A549 (cell line): Measurements from ENCODE around the gene FGF19.

Source experiments
- CEBPB ChIP-seq, 2 experiments: fragments of >200 bp in 1 of 2; sonication (Bioruptor Twin) in 1 of 2; formaldehyde crosslinking in 1 of 2; IDR thresholded peaks; 2 replicates each; pipeline ENCODE4 v1.6.1; 2012 to 2016
- CTCF ChIP-seq: fragments of >200 bp; sonication (Bioruptor Twin); formaldehyde crosslinking; IDR thresholded peaks from 3 replicates; pipeline ENCODE4 v1.5.1; 2016
- EP300 ChIP-seq, 2 experiments: fragments of >200 bp; sonication (Bioruptor Twin); formaldehyde crosslinking; IDR thresholded peaks; 2 replicates in 1 of 2; 3 replicates in 1 of 2; pipeline ENCODE4 v1.6.1; 2016 to 2017
- NR3C1 ChIP-seq: fragments of >200 bp; sonication (Bioruptor Twin); formaldehyde crosslinking; IDR thresholded peaks from 3 replicates; pipeline ENCODE4 v1.6.1; 2017
- PHF8 ChIP-seq: fragments of 200-600 bp; sonication (generic); IDR thresholded peaks from 2 replicates; pipeline ENCODE4 v1.6.1; 2016; ENCODE audit warnings: low read depth, mild to moderate bottlenecking, antibody characterized with exemption, moderate library complexity, borderline replicate concordance
- POLR2A ChIP-seq: IDR thresholded peaks from 2 replicates; pipeline ENCODE4 v1.6.1; 2012; ENCODE audit warnings: mild to moderate bottlenecking, low read length
- RFX5 ChIP-seq: fragments of 450-650 bp; IDR thresholded peaks from 2 replicates; pipeline ENCODE4 v1.7.1; 2014; ENCODE audit warnings: antibody characterized with exemption, mild to moderate bottlenecking, moderate library complexity
- RNF2 ChIP-seq: fragments of 200-600 bp; sonication (generic); IDR thresholded peaks from 2 replicates; pipeline ENCODE4 v1.6.1; 2016; ENCODE audit warnings: low read depth, mild to moderate bottlenecking, antibody characterized with exemption, moderate library complexity, borderline replicate concordance
- USF2 ChIP-seq: fragments of 450-650 bp; IDR thresholded peaks from 2 replicates; pipeline ENCODE4 v1.6.1; 2014; ENCODE audit warnings: antibody characterized with exemption
- ZFP36 ChIP-seq: fragments of 450-650 bp; IDR thresholded peaks from 2 replicates; pipeline ENCODE4 v1.6.1; 2014; ENCODE audit warnings: borderline replicate concordance; ENCODE audit not compliant: partially characterized antibody
- TF ChIP-seq, protein P1 (sequence below): fragments of 200-600 bp; sonication (generic); IDR thresholded peaks from 2 replicates; pipeline ENCODE4 v1.6.1; 2016; ENCODE audit warnings: antibody characterized with exemption, mild to moderate bottlenecking, moderate library complexity

GRCh38 chr11:69746140-69746539 is 42.3 kb upstream of the FGF19 start:
- TF ChIP-seq RFX5 (no peak), POLR2A (no peak), NR3C1 (no peak), USF2 (no peak), CTCF (no peak), ZFP36 (no peak), PHF8 (no peak), CEBPB (IDR thresholded peaks at IDR 0.05) (no peak), EP300 (IDR thresholded peaks at IDR 0.05) (no peak), RNF2 (no peak)
- TF ChIP-seq, protein P1, sequence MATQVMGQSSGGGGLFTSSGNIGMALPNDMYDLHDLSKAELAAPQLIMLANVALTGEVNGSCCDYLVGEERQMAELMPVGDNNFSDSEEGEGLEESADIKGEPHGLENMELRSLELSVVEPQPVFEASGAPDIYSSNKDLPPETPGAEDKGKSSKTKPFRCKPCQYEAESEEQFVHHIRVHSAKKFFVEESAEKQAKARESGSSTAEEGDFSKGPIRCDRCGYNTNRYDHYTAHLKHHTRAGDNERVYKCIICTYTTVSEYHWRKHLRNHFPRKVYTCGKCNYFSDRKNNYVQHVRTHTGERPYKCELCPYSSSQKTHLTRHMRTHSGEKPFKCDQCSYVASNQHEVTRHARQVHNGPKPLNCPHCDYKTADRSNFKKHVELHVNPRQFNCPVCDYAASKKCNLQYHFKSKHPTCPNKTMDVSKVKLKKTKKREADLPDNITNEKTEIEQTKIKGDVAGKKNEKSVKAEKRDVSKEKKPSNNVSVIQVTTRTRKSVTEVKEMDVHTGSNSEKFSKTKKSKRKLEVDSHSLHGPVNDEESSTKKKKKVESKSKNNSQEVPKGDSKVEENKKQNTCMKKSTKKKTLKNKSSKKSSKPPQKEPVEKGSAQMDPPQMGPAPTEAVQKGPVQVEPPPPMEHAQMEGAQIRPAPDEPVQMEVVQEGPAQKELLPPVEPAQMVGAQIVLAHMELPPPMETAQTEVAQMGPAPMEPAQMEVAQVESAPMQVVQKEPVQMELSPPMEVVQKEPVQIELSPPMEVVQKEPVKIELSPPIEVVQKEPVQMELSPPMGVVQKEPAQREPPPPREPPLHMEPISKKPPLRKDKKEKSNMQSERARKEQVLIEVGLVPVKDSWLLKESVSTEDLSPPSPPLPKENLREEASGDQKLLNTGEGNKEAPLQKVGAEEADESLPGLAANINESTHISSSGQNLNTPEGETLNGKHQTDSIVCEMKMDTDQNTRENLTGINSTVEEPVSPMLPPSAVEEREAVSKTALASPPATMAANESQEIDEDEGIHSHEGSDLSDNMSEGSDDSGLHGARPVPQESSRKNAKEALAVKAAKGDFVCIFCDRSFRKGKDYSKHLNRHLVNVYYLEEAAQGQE, result no peak
